ENCODE data around the gene SEL1L2. TPM values are rescaled to one million over a fixed set of nuclear protein-coding genes. Genes with fewer than 3 reads are reported as not detected.

Gene SEL1L2
- polyA plus RNA-seq, 2 of the 4 experiments (the other 2 are of a cell fraction) = not detected

- TF ChIP-seq CTCF (IDR thresholded peaks at IDR 0.05) (no peak), PHF8 (IDR thresholded peaks at IDR 0.05; ENCODE audit: borderline replicate concordance, low read depth) (no peak)
Measured at GRCh38 chr20:13844296-13844695, 146.1 kb downstream of the SEL1L2 start (continued).

DNA sequence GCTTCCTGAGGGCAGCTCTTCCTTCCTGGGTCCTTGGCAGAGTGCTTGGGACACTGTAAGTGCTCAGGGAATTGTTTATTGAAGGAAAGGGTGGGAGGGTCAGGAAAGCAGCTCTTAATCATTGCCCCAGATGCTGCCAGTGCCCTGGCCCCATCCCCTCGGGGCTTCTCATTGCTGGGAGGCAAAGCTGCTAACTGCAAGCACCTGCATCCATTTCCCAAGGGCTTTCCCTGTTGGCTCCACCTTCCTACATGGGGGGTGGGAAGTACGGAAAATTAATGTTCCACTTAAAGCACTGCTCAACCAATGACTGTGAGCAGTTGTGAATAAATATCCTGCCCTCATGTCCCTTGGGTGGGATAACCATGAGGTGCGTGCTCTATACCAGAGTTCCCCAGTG lies 149.2 kb downstream of the SEL1L2 start:
- DNase-seq (ENCODE audit: low read depth in 1 of 2, low spot score in 1 of 2) (no peak), FAIRE-seq (no peak), ATAC-seq (no peak)
- H3K4me3 ChIP-seq = no peak overlapping the region
- WGBS (ENCODE audit: missing lambda C conversion rate) = 32% methylated on average over 3 of the region's 3 CpGs
- no peaks in the 10 kb centered on the region for H3K4me1 ChIP-seq
- no peaks in the 10 kb centered on the region for H3K9me3 ChIP-seq
- TF ChIP-seq CTCF (IDR thresholded peaks at IDR 0.05) = no peak
- ChIA-PET POLR2A (no interaction called here), CTCF (interaction anchor here (1.3 kb wide), 1 partner anchor 214 kb away, joined by 3 read pairs; no protein-coding TSS in a partner anchor)
- no peak overlapping the region for H3K4me2 ChIP-seq
- H3K27ac ChIP-seq = no peak overlapping the region

DNA sequence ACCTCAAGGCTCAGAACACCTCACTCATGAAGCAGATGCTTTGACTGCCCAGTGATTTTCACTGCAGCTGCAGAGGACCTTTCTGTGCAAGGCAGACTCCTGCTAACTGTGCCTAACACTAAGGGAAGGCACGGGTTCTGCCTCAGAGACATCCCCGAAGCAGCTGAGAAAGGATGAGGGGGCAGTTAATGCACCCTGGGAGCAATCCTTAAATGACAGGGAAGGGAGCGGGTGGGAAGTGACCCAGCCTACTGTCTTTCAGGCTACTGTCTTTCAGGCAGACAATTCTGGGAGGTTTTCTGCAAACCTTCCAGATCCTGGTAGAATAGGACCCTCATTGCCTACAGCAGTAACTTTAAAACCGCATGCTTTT lies 150.3 kb downstream of the SEL1L2 start:
- TF ChIP-seq CHD4 (IDR thresholded peaks at IDR 0.05; ENCODE audit: borderline replicate concordance) (no peak), RAD21 (conservative IDR thresholded peaks at IDR 0.05 in 1 of 2, IDR thresholded peaks at IDR 0.05 in 1 of 2) (no peak), FOXS1 (CRISPR knock-in tag; IDR thresholded peaks at IDR 0.05) (no peak), NPAS2 (CRISPR knock-in tag; IDR thresholded peaks at IDR 0.05; ENCODE audit: borderline replicate concordance) (no peak), MYC (IDR thresholded peaks at IDR 0.05; ENCODE audit: borderline replicate concordance, low read length) (no peak), EHMT2 (IDR thresholded peaks at IDR 0.05; ENCODE audit: low read depth) (no peak), HDAC2 (IDR thresholded peaks at IDR 0.05) (no peak), TFCP2L1 (CRISPR knock-in tag; IDR thresholded peaks at IDR 0.05) (no peak)
- TF ChIP-seq, protein P1, sequence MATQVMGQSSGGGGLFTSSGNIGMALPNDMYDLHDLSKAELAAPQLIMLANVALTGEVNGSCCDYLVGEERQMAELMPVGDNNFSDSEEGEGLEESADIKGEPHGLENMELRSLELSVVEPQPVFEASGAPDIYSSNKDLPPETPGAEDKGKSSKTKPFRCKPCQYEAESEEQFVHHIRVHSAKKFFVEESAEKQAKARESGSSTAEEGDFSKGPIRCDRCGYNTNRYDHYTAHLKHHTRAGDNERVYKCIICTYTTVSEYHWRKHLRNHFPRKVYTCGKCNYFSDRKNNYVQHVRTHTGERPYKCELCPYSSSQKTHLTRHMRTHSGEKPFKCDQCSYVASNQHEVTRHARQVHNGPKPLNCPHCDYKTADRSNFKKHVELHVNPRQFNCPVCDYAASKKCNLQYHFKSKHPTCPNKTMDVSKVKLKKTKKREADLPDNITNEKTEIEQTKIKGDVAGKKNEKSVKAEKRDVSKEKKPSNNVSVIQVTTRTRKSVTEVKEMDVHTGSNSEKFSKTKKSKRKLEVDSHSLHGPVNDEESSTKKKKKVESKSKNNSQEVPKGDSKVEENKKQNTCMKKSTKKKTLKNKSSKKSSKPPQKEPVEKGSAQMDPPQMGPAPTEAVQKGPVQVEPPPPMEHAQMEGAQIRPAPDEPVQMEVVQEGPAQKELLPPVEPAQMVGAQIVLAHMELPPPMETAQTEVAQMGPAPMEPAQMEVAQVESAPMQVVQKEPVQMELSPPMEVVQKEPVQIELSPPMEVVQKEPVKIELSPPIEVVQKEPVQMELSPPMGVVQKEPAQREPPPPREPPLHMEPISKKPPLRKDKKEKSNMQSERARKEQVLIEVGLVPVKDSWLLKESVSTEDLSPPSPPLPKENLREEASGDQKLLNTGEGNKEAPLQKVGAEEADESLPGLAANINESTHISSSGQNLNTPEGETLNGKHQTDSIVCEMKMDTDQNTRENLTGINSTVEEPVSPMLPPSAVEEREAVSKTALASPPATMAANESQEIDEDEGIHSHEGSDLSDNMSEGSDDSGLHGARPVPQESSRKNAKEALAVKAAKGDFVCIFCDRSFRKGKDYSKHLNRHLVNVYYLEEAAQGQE (IDR thresholded peaks at IDR 0.05) = no peak
- TF ChIP-seq, protein P2, sequence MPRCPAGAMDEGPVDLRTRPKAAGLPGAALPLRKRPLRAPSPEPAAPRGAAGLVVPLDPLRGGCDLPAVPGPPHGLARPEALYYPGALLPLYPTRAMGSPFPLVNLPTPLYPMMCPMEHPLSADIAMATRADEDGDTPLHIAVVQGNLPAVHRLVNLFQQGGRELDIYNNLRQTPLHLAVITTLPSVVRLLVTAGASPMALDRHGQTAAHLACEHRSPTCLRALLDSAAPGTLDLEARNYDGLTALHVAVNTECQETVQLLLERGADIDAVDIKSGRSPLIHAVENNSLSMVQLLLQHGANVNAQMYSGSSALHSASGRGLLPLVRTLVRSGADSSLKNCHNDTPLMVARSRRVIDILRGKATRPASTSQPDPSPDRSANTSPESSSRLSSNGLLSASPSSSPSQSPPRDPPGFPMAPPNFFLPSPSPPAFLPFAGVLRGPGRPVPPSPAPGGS (IDR thresholded peaks at IDR 0.05) = no peak
- TF ChIP-seq, protein P3, sequence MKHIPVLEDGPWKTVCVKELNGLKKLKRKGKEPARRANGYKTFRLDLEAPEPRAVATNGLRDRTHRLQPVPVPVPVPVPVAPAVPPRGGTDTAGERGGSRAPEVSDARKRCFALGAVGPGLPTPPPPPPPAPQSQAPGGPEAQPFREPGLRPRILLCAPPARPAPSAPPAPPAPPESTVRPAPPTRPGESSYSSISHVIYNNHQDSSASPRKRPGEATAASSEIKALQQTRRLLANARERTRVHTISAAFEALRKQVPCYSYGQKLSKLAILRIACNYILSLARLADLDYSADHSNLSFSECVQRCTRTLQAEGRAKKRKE (CRISPR knock-in tag; IDR thresholded peaks at IDR 0.05; ENCODE audit: low read depth) = no peak
- FAIRE-seq (no peak), ATAC-seq (peak in 1 of 2 experiments; percentile 16; a peak in 1 of 6 replicates), DNase-seq (ENCODE audit: low read depth in 1 of 2, low spot score in 1 of 2) (no peak)
- CTCF ChIA-PET = no interaction called here
- Histone ChIP-seq H3K9me3 (no peaks in the 10 kb centered on the region), H3K4me1 (no peaks in the 10 kb centered on the region), H3K4me3 (no peak overlapping the region), H3K27ac (no peak overlapping the region), H3K4me2 (no peak overlapping the region)
- POLR2A ChIA-PET = no interaction called here
- WGBS (ENCODE audit: missing lambda C conversion rate) = 34% methylated on average over 4 of the region's 4 CpGs
